Measurements from ENCODE around the gene C10orf90.

The C10orf90 gene

GRCh38 chr10:126661356-126661755 is 9.1 kb downstream of the C10orf90 start:
- H3K9me3 ChIP-seq (ENCODE audit: control insufficient read depth, insufficient read depth, low read length) = no peaks in the 10 kb centered on the region; the same call in 1 of the 2 replicates
- no peak overlapping the region for H3K27ac ChIP-seq (ENCODE audit: low read depth, low read length)
- H3K79me2 ChIP-seq (ENCODE audit: control insufficient read depth, low read length) = no peaks in the 10 kb centered on the region
- H3K9me2 ChIP-seq (replicated peaks; ENCODE audit: control insufficient read depth, low read length) = no peaks in the 10 kb centered on the region
- no peak for TF ChIP-seq CTCF (IDR thresholded peaks at IDR 0.05; ENCODE audit: low read depth, low read length, poor library complexity, severe bottlenecking)
- no peak for TF ChIP-seq EZH2phosphoT487 (IDR thresholded peaks at IDR 0.05; ENCODE audit: borderline replicate concordance, low read length)
- H3K4me3 ChIP-seq (ENCODE audit: low read length) = no peak overlapping the region
- no peaks in the 10 kb centered on the region for H3K36me3 ChIP-seq (ENCODE audit: control insufficient read depth, low read length)
- H3F3A ChIP-seq (ENCODE audit: control insufficient read depth, insufficient read depth) = no peaks in the 10 kb centered on the region
- no peak overlapping the region for H3K4me2 ChIP-seq (ENCODE audit: low read length)
- H3K4me1 ChIP-seq (ENCODE audit: control insufficient read depth, low read length) = no peaks in the 10 kb centered on the region
- H4K20me1 ChIP-seq (ENCODE audit: control insufficient read depth, insufficient read depth, low read depth, low read length) = no peaks in the 10 kb centered on the region
- no peaks in the 10 kb centered on the region for H3K27me3 ChIP-seq (ENCODE audit: control insufficient read depth, low read length)

DNA sequence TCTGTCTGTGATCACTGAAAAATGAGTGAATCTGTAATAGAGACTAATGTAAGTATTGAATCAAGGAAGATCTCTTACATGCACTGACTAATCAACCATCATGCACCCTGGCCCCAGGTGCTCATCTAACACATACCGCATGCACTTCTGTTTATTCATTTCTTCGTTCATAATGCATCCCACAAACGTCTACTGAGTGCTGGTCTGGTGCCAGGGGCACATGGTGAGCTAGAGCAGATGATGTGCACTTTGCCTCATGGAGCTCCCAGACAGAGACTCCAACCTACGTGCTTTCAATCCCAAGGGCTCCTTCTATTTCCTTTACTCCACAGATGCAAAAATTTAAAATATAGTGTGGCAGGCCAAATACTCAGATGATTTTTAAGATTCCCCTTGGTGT is 10.7 kb downstream of the C10orf90 start:
- TF ChIP-seq EZH2phosphoT487 (IDR thresholded peaks at IDR 0.05; ENCODE audit: borderline replicate concordance, low read length) (no peak), CTCF (IDR thresholded peaks at IDR 0.05; ENCODE audit: low read depth, low read length, poor library complexity, severe bottlenecking) (no peak)
- Histone ChIP-seq H3K9me2 (replicated peaks; ENCODE audit: control insufficient read depth, low read length) (no peaks in the 10 kb centered on the region), H3K4me1 (ENCODE audit: control insufficient read depth, low read length) (no peaks in the 10 kb centered on the region), H3K36me3 (ENCODE audit: control insufficient read depth, low read length) (no peaks in the 10 kb centered on the region), H3K27me3 (ENCODE audit: control insufficient read depth, low read length) (no peaks in the 10 kb centered on the region), H3F3A (ENCODE audit: control insufficient read depth, insufficient read depth) (no peaks in the 10 kb centered on the region), H3K27ac (ENCODE audit: low read depth, low read length) (no peak overlapping the region), H3K4me3 (ENCODE audit: low read length) (no peak overlapping the region), H3K79me2 (ENCODE audit: control insufficient read depth, low read length) (no peaks in the 10 kb centered on the region), H3K4me2 (ENCODE audit: low read length) (no peak overlapping the region), H3K9me3 (ENCODE audit: control insufficient read depth, insufficient read depth, low read length) (no peaks in the 10 kb centered on the region), H4K20me1 (ENCODE audit: control insufficient read depth, insufficient read depth, low read depth, low read length) (no peaks in the 10 kb centered on the region)

- no peaks in the 10 kb centered on the region for H3K9me3 ChIP-seq (ENCODE audit: control insufficient read depth, insufficient read depth, low read length)
Measured at GRCh38 chr10:126658928-126659327, 11.6 kb downstream of the C10orf90 start.

More at GRCh38 chr10:126658928-126659327, 11.6 kb downstream of the C10orf90 start:
- no peak overlapping the region for H3K4me2 ChIP-seq (ENCODE audit: low read length)
- no peaks in the 10 kb centered on the region for H3K79me2 ChIP-seq (ENCODE audit: control insufficient read depth, low read length)
- no peaks in the 10 kb centered on the region for H3F3A ChIP-seq (ENCODE audit: control insufficient read depth, insufficient read depth)
- no peak overlapping the region for H3K27ac ChIP-seq (ENCODE audit: low read depth, low read length)
- no peaks in the 10 kb centered on the region for H3K27me3 ChIP-seq (ENCODE audit: control insufficient read depth, low read length)
- TF ChIP-seq CTCF (IDR thresholded peaks at IDR 0.05; ENCODE audit: low read depth, low read length, poor library complexity, severe bottlenecking) = no peak
- no peak for TF ChIP-seq EZH2phosphoT487 (IDR thresholded peaks at IDR 0.05; ENCODE audit: borderline replicate concordance, low read length)
- no peaks in the 10 kb centered on the region for H3K4me1 ChIP-seq (ENCODE audit: control insufficient read depth, low read length)
- H4K20me1 ChIP-seq (ENCODE audit: control insufficient read depth, insufficient read depth, low read depth, low read length) = no peaks in the 10 kb centered on the region
- no peaks in the 10 kb centered on the region for H3K36me3 ChIP-seq (ENCODE audit: control insufficient read depth, low read length)
- no peaks in the 10 kb centered on the region for H3K9me2 ChIP-seq (replicated peaks; ENCODE audit: control insufficient read depth, low read length)
- no peak overlapping the region for H3K4me3 ChIP-seq (ENCODE audit: low read length)

All from DOHH2 (cell line).